ENCODE measurements around the gene INPP5E. TPM values are rescaled to one million over a fixed set of nuclear protein-coding genes. Genes with fewer than 3 reads are reported as not detected.

INPP5E gene
- total RNA-seq (10 to 100 TPM; 17.2 to 19.4 TPM), total RNA-seq (21.5 to 83.5 (median 46.6) reads per million in 172 experiments)
- polyA plus RNA-seq (2013, experiment 1 of 2) = 12.1 TPM
- 14.1 TPM for polyA plus RNA-seq (2013, experiment 2 of 2)

- ATAC-seq (ENCODE audit: poor library complexity) (peak; percentile 78), DNase-seq (peak; percentile 65 to 91 (median 82))
- peaks cover 35% of the 10 kb centered on the region for H3K4me1 ChIP-seq (ENCODE audit: insufficient read depth, low read length)
- Mint-ChIP-seq H3K27ac (peak within 1 kb of the TSS; percentile 92), H3K36me3 (ENCODE audit: low read depth) (peaks cover 49% of the 10 kb centered on the region), H3K4me3 (peak within 1 kb of the TSS; percentile 97), H3K4me1 (ENCODE audit: low read depth) (peaks cover 21% of the 10 kb centered on the region), H3K27me3 (no peaks in the 10 kb centered on the region), H3K9me3 (no peaks in the 10 kb centered on the region)
- H3K9me3 ChIP-seq (ENCODE audit: control insufficient read depth in 1 of 2, insufficient read depth in 1 of 2, low read length in 2 of 2) = no peaks in the 10 kb centered on the region
- TF ChIP-seq CTCF (IDR thresholded peaks at IDR 0.05) = peak; percentile 50
- peak within 1 kb of the TSS in 1 of 2 donors; percentile 29 for H3K27ac ChIP-seq (ENCODE audit: low read depth in 1 of 2, low read length in 2 of 2)
- CTCF ChIA-PET = interaction anchor here (0.9 to 1.4 kb wide), 3 partner anchors 26 to 76 kb away, joined by 3 read pairs; partner anchors contain the start of gene DNLZ
- intact Hi-C loops (cut with DNase I, micrococcal nuclease) = loop anchor here in 1 of 2 experiments (2.0 kb wide), 4 partner anchors 29 to 77 kb away; partner anchors contain the start of genes DNLZ, ENTR1, PMPCA and SNAPC4
- POLR2A ChIA-PET = interaction anchor here (1.8 kb wide), 1 partner anchor 36 kb away, joined by 6 read pairs; no protein-coding TSS in a partner anchor
- peak within 1 kb of the TSS; percentile 71 for H3K4me3 ChIP-seq (ENCODE audit: low read length)
- H3K27me3 ChIP-seq (ENCODE audit: control insufficient read depth in 1 of 2, insufficient read depth in 2 of 2, low read length in 2 of 2) = no peaks in the 10 kb centered on the region
- peaks cover 42% of the 10 kb centered on the region for H3K36me3 ChIP-seq (ENCODE audit: insufficient read depth, low read length)
These were observed at the start of gene INPP5E for GRCh38 chr9:136439481-136440408. INPP5E (minus strand) TSS chr9:136439845; CDS start chr9:136439419, 426 bp downstream.

GRCh38 chr9:136488247-136489214 is 48.9 kb upstream of the INPP5E start:
- Histone ChIP-seq H3K27ac (ENCODE audit: low read depth in 1 of 2, low read length in 2 of 2) (no peak overlapping the region), H3K4me1 (ENCODE audit: insufficient read depth, low read length) (peaks cover 23% of the 10 kb centered on the region), H3K27me3 (ENCODE audit: control insufficient read depth in 1 of 2, insufficient read depth in 2 of 2, low read length in 2 of 2) (no peaks in the 10 kb centered on the region), H3K4me3 (ENCODE audit: low read length) (no peak overlapping the region), H3K36me3 (ENCODE audit: insufficient read depth, low read length) (no peaks in the 10 kb centered on the region), H3K9me3 (ENCODE audit: control insufficient read depth in 1 of 2, insufficient read depth in 1 of 2, low read length in 2 of 2) (peaks cover 0 to 10% of the 10 kb centered on the region in 2 experiments)
- CTCF ChIA-PET = interaction anchor here (1.0 to 2.4 kb wide), 5 partner anchors 45 to 156 kb away, joined by 3 to 8 read pairs (median 4); no protein-coding TSS in a partner anchor
- Mint-ChIP-seq H3K4me1 (ENCODE audit: low read depth) (peaks cover 7% of the 10 kb centered on the region), H3K9me3 (no peaks in the 10 kb centered on the region), H3K27me3 (no peaks in the 10 kb centered on the region), H3K36me3 (ENCODE audit: low read depth) (no peaks in the 10 kb centered on the region), H3K27ac (no peak overlapping the region), H3K4me3 (no peak overlapping the region)
- ATAC-seq (ENCODE audit: poor library complexity) (peak; percentile 56), DNase-seq (peak; percentile 60 to 86 (median 72))
- TF ChIP-seq CTCF (IDR thresholded peaks at IDR 0.05) = peak; percentile 96
- POLR2A ChIA-PET = interaction anchor here (1.3 to 1.6 kb wide), 2 partner anchors 50 to 143 kb away, joined by 3 to 6 read pairs; no protein-coding TSS in a partner anchor
- intact Hi-C loops (cut with DNase I, micrococcal nuclease) = loop anchor here (1.0 to 10.0 kb wide), 4 partner anchors 49 to 296 kb away; partner anchors contain the start of gene NOTCH1 (in 1 of the 2)
